T-helper 1 cell treated with Interleukin-12 subunit alpha and Interleukin-12 subunit beta and Interleukin-4 antibody, amounts not matched to agents 30 μg/mL and 1 μg/mL, for 36 hours (primary cell): ENCODE results near the gene OR10A2.
"Not testable (repeated sequence)": the region's sequence is repeated elsewhere in the genome, so short reads cannot be mapped to it uniquely, and the experiment has no call there.

Source experiments
- H3K27ac Mint-ChIP-seq: one replicate; pipeline ENCODE4 v1.8.0; 2021; ENCODE audit warnings: mild to moderate bottlenecking, mixed read lengths
- H3K27me3 Mint-ChIP-seq: one replicate; pipeline ENCODE4 v1.8.0; 2021; ENCODE audit warnings: low read depth, mixed read lengths
- H3K36me3 Mint-ChIP-seq: one replicate; pipeline ENCODE4 v1.8.0; 2021; ENCODE audit warnings: low read depth, mixed read lengths
- H3K4me1 Mint-ChIP-seq: one replicate; pipeline ENCODE4 v1.8.0; 2021; ENCODE audit warnings: low read depth, mixed read lengths
- H3K4me3 Mint-ChIP-seq: one replicate; pipeline ENCODE4 v1.8.0; 2021; ENCODE audit warnings: mild to moderate bottlenecking, moderate library complexity, mixed read lengths
- H3K9me3 Mint-ChIP-seq: one replicate; pipeline ENCODE4 v1.8.0; 2021; ENCODE audit warnings: mixed read lengths

The OR10A2 gene

GRCh38 chr11:6900327-6900999 is 37.6 kb downstream of the OR10A2 start:
- no peak overlapping the region for H3K27ac Mint-ChIP-seq
- peaks cover 10% of the 10 kb centered on the region for H3K27me3 Mint-ChIP-seq
- no peaks in the 10 kb centered on the region for H3K9me3 Mint-ChIP-seq
- no peak overlapping the region for H3K4me3 Mint-ChIP-seq
- H3K36me3 Mint-ChIP-seq = no peaks in the 10 kb centered on the region
- H3K4me1 Mint-ChIP-seq = no peaks in the 10 kb centered on the region

GRCh38 chr11:6904804-6905203 is 41.9 kb downstream of the OR10A2 start:
- not testable (repeated sequence) for H3K4me1 Mint-ChIP-seq, H3K36me3 Mint-ChIP-seq, H3K4me3 Mint-ChIP-seq, H3K27me3 Mint-ChIP-seq, H3K27ac Mint-ChIP-seq, H3K9me3 Mint-ChIP-seq

- H3K27me3 Mint-ChIP-seq = no peaks in the 10 kb centered on the region
- H3K4me1 Mint-ChIP-seq = no peaks in the 10 kb centered on the region
- H3K27ac Mint-ChIP-seq = no peak overlapping the region
- H3K9me3 Mint-ChIP-seq = no peaks in the 10 kb centered on the region
- no peaks in the 10 kb centered on the region for H3K36me3 Mint-ChIP-seq
- H3K4me3 Mint-ChIP-seq = no peak overlapping the region
Observed at GRCh38 chr11:6911378-6911777, 48.5 kb downstream of the OR10A2 start.

- H3K36me3 Mint-ChIP-seq = no peaks in the 10 kb centered on the region
- no peak overlapping the region for H3K4me3 Mint-ChIP-seq
- no peaks in the 10 kb centered on the region for H3K9me3 Mint-ChIP-seq
- H3K27me3 Mint-ChIP-seq = no peaks in the 10 kb centered on the region
- H3K4me1 Mint-ChIP-seq = no peaks in the 10 kb centered on the region
- H3K27ac Mint-ChIP-seq = no peak overlapping the region
Observed at GRCh38 chr11:6911948-6912347, 49.1 kb downstream of the OR10A2 start.

- Mint-ChIP-seq H3K36me3 (no peaks in the 10 kb centered on the region), H3K27ac (no peak overlapping the region), H3K27me3 (peaks cover 3% of the 10 kb centered on the region), H3K4me3 (no peak overlapping the region), H3K9me3 (peaks cover 3% of the 10 kb centered on the region), H3K4me1 (no peaks in the 10 kb centered on the region)
Observed at GRCh38 chr11:6919698-6920097, 56.8 kb downstream of the OR10A2 start.

GRCh38 chr11:6920702-6921101 is 57.8 kb downstream of the OR10A2 start, which contains the start of gene OR2D3:
Gene OR2D3 (plus strand): TSS chr11:6921002. CDS start chr11:6921002, 0 bp downstream.
- H3K27ac Mint-ChIP-seq = no peak within 1 kb of the TSS
- peaks cover 3% of the 10 kb centered on the region for H3K4me1 Mint-ChIP-seq
- no peaks in the 10 kb centered on the region for H3K36me3 Mint-ChIP-seq
- H3K4me3 Mint-ChIP-seq = no peak within 1 kb of the TSS
- peaks cover 3% of the 10 kb centered on the region for H3K9me3 Mint-ChIP-seq
- peaks cover 11% of the 10 kb centered on the region for H3K27me3 Mint-ChIP-seq
